SU-DHL-6 (cell line): ENCODE results near the gene OR8B8.

Experiments used
- H2AFZ ChIP-seq: fragments of 200-600 bp; sonication (generic); 2 replicates; pipeline ENCODE4 v1.6.1; 2014; ENCODE audit warnings: low read depth, mild to moderate bottlenecking, moderate library complexity, mixed read lengths, antibody characterized with exemption, low read length; ENCODE audit not compliant: severe bottlenecking
- H3F3A ChIP-seq: fragments of 200-600 bp; shearing (Covaris generic); 2 replicates; pipeline ENCODE4 v1.6.0; 2016; ENCODE audit warnings: antibody characterized with exemption, mild to moderate bottlenecking; ENCODE audit not compliant: insufficient read depth
- H3K27ac ChIP-seq: fragments of 200-600 bp; sonication (generic); 2 replicates; pipeline ENCODE4 v1.5.1; 2016; ENCODE audit warnings: low read depth, mild to moderate bottlenecking, low read length, moderate library complexity, mixed read lengths
- H3K27me3 ChIP-seq: fragments of 200-600 bp; sonication (generic), shearing (Covaris generic); 2 replicates; pipeline ENCODE4 v1.6.0; 2014; ENCODE audit warnings: mild to moderate bottlenecking, low read length
- H3K36me3 ChIP-seq: fragments of 200-600 bp; sonication (generic); 2 replicates; pipeline ENCODE4 v1.6.1; 2014; ENCODE audit warnings: mild to moderate bottlenecking, low read length, mixed read lengths
- H3K4me2 ChIP-seq: fragments of 300-600, 200-600 bp; shearing (Covaris generic), sonication (generic); 2 replicates; pipeline ENCODE4 v1.6.0; 2014; ENCODE audit warnings: low read length, low read depth, mild to moderate bottlenecking; ENCODE audit not compliant: poor library complexity, severe bottlenecking
- H3K4me3 ChIP-seq: fragments of 200-600 bp; sonication (generic); 2 replicates; pipeline ENCODE4 v1.5.1; 2014; ENCODE audit warnings: antibody characterized with exemption, low read length, mild to moderate bottlenecking, mixed read lengths; ENCODE audit not compliant: insufficient read depth, poor library complexity, severe bottlenecking
- H3K79me2 ChIP-seq: fragments of 200-600 bp; sonication (generic); 2 replicates; pipeline ENCODE4 v1.6.1; 2014; ENCODE audit warnings: mild to moderate bottlenecking, low read length, moderate library complexity; ENCODE audit not compliant: insufficient read depth
- H3K9ac ChIP-seq: fragments of 200-600 bp; sonication (generic); 2 replicates; pipeline ENCODE4 v1.7.0; 2014; ENCODE audit warnings: mild to moderate bottlenecking, low read length
- H3K9me2 ChIP-seq: fragments of 200-600 bp; sonication (generic); replicated peaks from 2 replicates; pipeline ENCODE4 v1.6.1; 2014; ENCODE audit warnings: low read length; ENCODE audit not compliant: insufficient read depth
- H3K9me3 ChIP-seq: fragments of 200-600 bp; sonication (generic); 2 replicates; pipeline ENCODE4 v1.6.1; 2014; ENCODE audit warnings: low read length, mixed read lengths; ENCODE audit not compliant: insufficient read depth
- H4K20me1 ChIP-seq: fragments of 200-600 bp; sonication (generic); 2 replicates; pipeline ENCODE4 v1.6.1; 2014; ENCODE audit warnings: low read depth, mild to moderate bottlenecking, antibody characterized with exemption, low read length, moderate library complexity, mixed read lengths
- CTCF ChIP-seq: fragments of 200-600 bp; sonication (generic); IDR thresholded peaks from one replicate; pipeline ENCODE4 v1.5.1; 2017; ENCODE audit warnings: antibody characterized with exemption, mild to moderate bottlenecking, low read length, moderate library complexity; ENCODE audit not compliant: insufficient read depth, poor library complexity, severe bottlenecking
- EZH2phosphoT487 ChIP-seq: fragments of 200-600 bp; sonication (generic), shearing (Covaris generic); conservative IDR thresholded peaks from 2 replicates; pipeline ENCODE4 v1.6.1; 2018; ENCODE audit warnings: mild to moderate bottlenecking, antibody characterized with exemption, low read length, moderate library complexity, mixed read lengths

OR8B8 gene

GRCh38 chr11:124441519-124441918 lies 4.0 kb downstream of the OR8B8 start:
- Histone ChIP-seq H3K4me3 (no peak overlapping the region), H4K20me1 (no peaks in the 10 kb centered on the region), H3K36me3 (no peaks in the 10 kb centered on the region), H3K27me3 (no peaks in the 10 kb centered on the region), H3K4me2 (no peak overlapping the region), H3K9me2 (no peaks in the 10 kb centered on the region), H2AFZ (no peak overlapping the region), H3K27ac (no peak overlapping the region), H3K9me3 (no peaks in the 10 kb centered on the region), H3K9ac (no peak overlapping the region), H3K79me2 (no peaks in the 10 kb centered on the region), H3F3A (no peaks in the 10 kb centered on the region)
- TF ChIP-seq CTCF (no peak), EZH2phosphoT487 (no peak)

DNA sequence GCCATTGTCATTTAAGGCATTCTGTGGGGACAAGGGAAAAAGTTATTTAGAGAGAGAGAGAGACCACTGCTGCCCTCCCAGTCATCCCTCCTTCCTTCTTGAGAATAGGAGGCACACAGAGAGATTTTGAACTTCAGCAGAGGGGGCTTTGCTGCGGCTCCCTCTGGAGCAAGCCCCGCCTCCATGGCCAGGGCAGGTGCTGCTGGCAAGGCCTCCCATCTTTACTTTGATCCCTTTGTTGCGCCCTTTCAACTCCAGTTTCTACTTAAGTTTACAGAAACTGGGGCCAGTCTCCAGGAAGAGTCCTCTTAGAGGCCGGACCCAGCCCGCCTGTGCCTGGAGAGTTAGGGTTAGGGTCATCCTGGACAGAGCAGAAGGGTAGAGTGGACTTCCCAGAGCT lies 4.4 kb downstream of the OR8B8 start:
- no peak for TF ChIP-seq EZH2phosphoT487
- no peak for TF ChIP-seq CTCF
- no peak overlapping the region for H3K4me2 ChIP-seq
- H3K9ac ChIP-seq = no peak overlapping the region
- no peaks in the 10 kb centered on the region for H3K9me2 ChIP-seq
- no peaks in the 10 kb centered on the region for H3K27me3 ChIP-seq
- H3F3A ChIP-seq = no peaks in the 10 kb centered on the region
- no peak overlapping the region for H3K4me3 ChIP-seq
- H3K79me2 ChIP-seq = no peaks in the 10 kb centered on the region
- no peaks in the 10 kb centered on the region for H3K36me3 ChIP-seq
- H4K20me1 ChIP-seq = no peaks in the 10 kb centered on the region
- no peaks in the 10 kb centered on the region for H3K9me3 ChIP-seq
- H2AFZ ChIP-seq = no peak overlapping the region
- H3K27ac ChIP-seq = no peak overlapping the region

DNA sequence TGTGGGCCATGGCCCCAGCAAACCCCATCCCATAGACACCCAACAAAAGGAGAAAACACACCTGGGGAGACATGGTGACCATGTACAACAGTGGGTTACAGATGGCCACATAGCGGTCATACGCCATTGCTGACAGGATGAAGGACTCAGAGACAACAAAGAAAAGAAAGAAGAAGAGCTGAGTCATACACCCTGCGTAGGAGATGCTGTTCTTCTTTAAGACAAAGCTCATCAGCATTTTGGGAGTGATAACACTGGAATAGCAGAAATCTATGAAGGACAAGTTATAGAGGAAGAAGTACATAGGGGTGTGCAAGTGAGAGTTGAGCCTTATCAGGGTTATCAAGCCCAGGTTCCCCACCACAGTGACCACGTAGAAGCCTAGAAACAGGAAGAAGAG lies 4.9 kb downstream of the OR8B8 start:
- no peaks in the 10 kb centered on the region for H3K9me3 ChIP-seq
- H4K20me1 ChIP-seq = no peaks in the 10 kb centered on the region
- H2AFZ ChIP-seq = no peak overlapping the region
- H3K9me2 ChIP-seq = no peaks in the 10 kb centered on the region
- H3K27me3 ChIP-seq = no peaks in the 10 kb centered on the region
- TF ChIP-seq EZH2phosphoT487 = no peak
- no peak for TF ChIP-seq CTCF
- no peak overlapping the region for H3K4me2 ChIP-seq
- no peak overlapping the region for H3K27ac ChIP-seq
- H3F3A ChIP-seq = no peaks in the 10 kb centered on the region
- H3K9ac ChIP-seq = no peak overlapping the region
- no peaks in the 10 kb centered on the region for H3K36me3 ChIP-seq
- no peaks in the 10 kb centered on the region for H3K79me2 ChIP-seq
- no peak overlapping the region for H3K4me3 ChIP-seq

GRCh38 chr11:124434699-124435098 lies 10.8 kb downstream of the OR8B8 start:
- H3K9me3 ChIP-seq = no peaks in the 10 kb centered on the region
- H3K27me3 ChIP-seq = no peaks in the 10 kb centered on the region
- H3K4me3 ChIP-seq = no peak overlapping the region
- no peaks in the 10 kb centered on the region for H3K9me2 ChIP-seq
- no peaks in the 10 kb centered on the region for H3F3A ChIP-seq
- H3K79me2 ChIP-seq = no peaks in the 10 kb centered on the region
- H4K20me1 ChIP-seq = no peaks in the 10 kb centered on the region
- H2AFZ ChIP-seq = no peak overlapping the region
- H3K36me3 ChIP-seq = no peaks in the 10 kb centered on the region
- H3K4me2 ChIP-seq = no peak overlapping the region
- H3K9ac ChIP-seq = no peak overlapping the region
- H3K27ac ChIP-seq = no peak overlapping the region
- TF ChIP-seq EZH2phosphoT487 (no peak), CTCF (no peak)
